Fibroblast of upper back skin (primary cell): ENCODE measurements around the gene SCAND1.
A peak's percentile ranks its signal among the peaks of the same experiment; 100 is the strongest.
"Not testable (repeated sequence)": the region's sequence is repeated elsewhere in the genome, so short reads cannot be mapped to it uniquely, and the experiment has no call there.

ENCODE experiments used
- DNase-seq: peaks from one replicate; pipeline ENCODE4 v3.0.0-alpha.2; 2013

Gene SCAND1

DNA sequence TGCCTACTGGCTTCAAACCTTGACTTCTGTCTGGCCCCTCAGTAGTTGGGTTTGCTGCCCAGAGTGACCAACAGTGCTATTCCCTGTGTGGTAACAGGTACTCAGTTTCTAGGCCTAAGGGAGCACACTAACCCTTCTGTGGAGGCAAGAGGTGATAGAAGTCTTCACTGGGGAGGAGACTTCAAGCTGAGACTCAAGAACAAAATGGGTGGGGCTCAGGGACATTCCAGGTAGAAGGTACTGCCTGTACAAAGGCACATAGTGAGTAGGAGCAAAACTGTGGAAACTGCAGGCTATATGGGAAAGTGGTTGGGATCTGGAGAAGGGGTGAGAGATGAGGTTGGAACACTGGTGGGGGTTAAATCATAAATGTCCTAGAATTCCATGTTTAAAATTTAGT, 2.3 kb upstream of the SCAND1 start:
- no peak for DNase-seq

DNA sequence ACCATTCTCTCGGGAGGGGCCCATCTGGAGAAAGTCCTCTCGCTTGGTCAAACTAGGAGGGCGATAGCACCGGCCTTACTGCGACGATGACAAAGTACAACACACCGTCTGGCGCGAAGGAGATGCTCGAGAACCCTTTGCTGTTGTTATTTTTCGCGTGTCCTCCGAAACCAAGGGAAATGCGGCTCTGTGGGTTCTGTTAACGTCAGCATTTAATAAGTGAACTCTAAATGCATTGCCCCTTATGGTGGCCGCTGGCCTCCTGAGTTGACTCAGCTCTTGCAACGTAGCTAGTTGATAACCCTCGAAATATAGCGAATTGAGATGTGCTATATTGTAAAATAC, 577 bp upstream of the SCAND1 start:
- DNase-seq, result peak; percentile 26

DNA sequence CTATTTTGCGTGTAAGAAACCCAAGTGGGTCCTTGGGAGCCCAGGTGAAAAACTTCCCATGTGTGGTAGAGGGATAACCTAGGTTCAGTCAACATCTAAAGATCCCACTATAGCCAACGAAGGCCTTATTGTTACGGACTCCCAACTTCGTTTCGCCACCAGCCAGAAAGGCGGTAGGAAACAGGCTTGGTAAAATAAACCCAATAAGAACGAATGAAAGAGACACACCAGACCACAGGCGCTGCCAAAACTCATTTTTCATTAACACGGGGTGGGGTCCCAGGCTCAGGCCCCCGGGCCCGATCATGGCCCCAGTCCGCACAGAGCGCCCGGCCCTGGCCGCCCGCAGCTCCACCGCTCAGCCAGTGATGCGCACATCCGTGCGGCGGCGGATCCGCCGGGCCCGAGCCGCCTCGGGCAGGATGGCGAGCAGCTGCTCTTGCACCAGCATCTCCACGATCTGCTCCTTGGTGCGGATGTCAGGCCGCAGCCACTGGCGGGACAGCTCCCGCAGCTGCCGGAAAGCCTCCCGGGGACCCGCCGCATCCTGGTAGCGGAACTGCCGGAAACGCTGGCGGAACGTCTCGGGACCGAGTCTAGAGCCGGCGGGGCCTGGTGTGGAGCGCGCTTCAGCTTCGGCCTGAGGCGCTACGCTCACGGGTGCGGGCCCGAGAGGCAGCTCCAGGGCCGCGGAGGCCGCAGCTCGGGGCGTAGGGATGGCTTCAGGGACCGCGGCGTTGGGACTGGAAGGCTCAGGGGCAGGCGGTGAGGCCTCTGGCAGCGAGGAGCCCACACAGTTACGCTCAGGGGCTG, 709 bp downstream of the SCAND1 start:
- peak; percentile 16 for DNase-seq

DNA sequence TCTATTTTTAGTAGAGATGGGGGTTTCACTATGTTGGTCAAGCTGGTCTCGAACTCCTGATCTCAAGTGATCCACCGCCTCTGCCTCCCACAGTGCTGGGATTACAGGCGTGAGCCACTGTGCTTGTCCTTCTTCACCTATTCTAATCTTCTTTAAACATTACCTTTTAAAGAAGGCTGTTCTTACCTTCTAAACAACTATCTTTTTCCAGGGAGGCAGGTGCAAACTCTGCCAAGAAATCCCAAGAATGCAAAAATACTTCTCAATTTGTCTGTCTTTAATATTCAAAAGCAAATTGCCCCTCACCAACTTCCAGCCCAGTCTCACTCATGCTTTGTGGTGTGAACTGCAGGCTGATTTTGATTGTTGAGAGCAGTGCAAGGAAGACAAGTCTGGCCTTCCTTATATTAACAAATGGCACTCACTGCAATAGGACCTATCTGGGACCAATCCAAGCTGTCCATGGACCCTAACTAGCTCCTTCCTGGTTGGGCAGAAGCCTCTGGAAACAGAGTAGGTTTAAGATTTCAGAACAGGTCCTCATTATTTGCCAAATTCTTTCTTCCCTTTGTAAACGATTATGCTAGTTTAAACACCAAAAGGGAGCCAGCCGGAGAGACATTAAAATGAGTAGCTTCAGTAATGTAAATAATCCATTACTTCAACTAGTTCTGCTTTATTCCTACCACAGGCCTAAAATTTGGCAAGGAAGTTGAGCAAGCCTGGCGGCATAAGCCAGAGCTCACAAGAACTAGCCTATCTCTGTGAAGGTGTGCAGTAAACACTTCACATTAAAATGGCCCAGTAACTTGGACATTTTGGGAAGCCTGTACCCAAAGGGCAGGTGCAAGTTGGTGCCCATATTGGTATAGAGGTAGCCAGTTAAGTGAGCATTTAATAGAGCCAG, 1.6 kb downstream of the SCAND1 start:
- peak; percentile 18 for DNase-seq

DNA sequence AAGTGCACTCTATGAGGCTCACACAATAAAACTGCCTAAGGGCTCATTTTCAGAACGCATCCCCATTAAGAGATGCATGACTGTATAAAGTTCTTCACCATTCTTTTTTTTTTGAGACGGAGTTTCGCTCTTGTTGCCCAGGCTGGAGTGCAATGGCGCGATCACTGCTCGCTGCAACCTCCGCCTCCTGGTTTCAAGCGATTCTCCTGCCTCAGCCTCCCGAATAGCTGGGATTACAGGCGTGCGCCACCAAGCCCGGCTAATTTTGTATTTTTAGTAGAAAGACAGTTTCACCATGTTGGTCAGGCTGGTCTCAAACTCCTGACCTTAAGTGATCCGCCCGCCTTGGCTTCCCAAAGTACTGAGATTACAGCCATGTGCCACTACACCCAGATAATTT, 2.2 kb downstream of the SCAND1 start:
- DNase-seq, result not testable (repeated sequence)

DNA sequence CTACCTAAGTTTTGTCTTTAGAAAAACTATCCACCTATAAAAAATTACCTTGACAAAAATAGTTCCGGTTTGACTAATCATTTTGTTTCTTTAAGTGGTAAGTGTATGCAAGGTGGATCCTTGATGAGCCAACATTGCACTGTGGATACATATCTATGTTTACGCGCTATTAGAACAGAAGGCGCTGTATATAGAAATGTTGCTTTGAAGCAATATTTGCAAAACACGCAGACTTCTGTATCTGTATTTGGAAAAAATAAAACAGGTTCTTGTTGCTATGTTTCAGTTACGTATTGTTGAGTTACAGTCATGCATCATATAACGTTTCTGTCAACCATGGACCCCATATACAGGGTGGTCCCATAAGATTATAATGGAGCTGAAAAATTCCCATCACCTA, 4.2 kb downstream of the SCAND1 start:
- DNase-seq, result no peak

DNA sequence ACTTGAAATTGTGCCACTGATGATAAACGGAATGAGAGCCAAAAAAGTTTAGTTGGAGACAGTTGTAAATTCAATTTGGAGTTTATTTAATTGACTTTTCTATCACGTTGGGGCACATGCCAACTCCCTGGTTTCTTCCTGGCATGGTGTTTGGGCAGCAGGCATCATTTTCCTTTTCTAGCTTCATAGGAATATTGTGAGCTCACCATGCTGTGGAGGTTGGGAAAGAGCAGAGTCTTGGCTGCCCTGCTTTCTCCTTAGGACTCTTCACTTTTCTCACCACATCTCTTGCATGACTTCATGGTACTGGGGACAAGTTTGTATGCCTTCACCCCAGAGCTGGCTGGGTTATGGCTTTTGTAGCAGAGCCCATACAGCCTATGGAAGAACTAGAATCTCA, 6.4 kb downstream of the SCAND1 start:
- DNase-seq, result peak; percentile 10

DNA sequence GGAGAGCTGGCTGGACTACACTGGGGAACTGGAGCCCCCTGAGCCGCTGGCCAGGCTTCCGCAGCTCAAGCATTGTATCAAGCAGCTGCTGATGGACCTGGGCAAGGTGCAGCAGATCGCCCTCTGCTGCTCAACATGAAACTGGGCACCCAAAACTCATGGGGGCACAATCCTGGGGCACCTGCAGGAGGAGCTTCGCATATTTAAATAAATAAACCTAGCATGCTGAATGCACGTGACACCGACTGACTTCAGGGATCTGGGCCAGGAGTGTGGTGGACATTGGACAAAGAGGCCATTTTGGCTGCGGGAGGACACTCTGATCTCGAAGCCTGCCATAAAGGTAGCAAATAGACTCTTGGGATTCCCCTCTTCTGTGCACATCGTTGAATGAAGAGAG, 6.8 kb downstream of the SCAND1 start:
- no peak for DNase-seq

DNA sequence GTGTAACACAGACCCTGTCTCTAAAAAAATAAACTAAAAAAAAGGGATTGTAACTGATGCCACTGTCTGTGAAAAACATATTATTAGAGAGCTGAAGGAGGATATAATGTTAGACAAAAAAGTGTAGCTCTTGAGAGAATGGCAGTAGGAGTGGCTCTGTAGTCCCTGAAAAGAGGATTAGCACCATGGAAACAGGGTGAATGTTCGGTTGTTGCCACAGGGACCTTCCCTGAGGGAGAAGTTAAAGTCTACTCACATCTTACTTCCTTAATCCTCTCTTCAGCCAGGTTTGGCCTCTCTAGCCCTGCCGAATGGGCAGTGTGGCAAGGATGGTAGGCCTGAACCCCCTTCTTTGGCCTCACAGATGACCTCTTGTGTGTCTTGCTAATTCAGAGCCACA, 12.1 kb downstream of the SCAND1 start:
- no peak for DNase-seq

DNA sequence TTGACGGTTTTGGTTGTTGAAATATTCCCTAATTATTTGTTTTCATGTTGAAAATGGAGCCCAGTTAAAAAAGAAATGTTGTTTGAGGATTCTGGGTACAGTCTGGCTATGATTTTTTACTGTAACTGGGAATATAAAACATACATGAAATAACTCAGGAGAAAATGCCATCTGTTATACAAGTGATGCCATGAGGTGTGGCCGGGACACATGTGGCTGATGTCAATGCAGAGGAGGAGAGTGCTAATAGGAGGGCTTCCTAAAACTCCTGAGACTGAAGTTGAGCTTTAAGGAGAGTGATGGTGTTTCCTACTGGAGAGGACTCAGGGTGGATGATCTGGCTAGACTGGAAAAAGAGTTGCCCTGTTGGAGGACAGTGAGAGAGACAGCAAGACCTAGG, 12.7 kb downstream of the SCAND1 start:
- DNase-seq, result no peak

DNA sequence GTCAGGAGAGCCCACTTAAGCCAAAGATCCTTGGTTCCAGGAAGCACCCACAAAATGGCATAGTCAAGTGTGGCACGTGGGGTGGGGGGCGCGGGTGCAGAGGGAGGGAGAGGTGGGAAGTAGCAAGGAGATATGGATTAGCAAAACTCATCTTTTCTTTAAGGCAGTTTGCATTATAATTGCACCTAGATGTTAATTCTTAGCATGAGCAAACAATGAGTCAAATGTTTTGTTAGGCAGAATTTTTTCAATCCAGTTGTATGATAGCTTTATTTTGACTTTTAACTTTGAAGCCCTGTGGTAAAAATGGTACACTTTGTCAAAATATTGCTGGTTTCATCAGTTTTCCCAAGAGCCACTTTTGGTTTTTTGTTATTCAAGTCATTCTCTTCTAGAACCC, 15.0 kb downstream of the SCAND1 start:
- DNase-seq, result no peak

DNA sequence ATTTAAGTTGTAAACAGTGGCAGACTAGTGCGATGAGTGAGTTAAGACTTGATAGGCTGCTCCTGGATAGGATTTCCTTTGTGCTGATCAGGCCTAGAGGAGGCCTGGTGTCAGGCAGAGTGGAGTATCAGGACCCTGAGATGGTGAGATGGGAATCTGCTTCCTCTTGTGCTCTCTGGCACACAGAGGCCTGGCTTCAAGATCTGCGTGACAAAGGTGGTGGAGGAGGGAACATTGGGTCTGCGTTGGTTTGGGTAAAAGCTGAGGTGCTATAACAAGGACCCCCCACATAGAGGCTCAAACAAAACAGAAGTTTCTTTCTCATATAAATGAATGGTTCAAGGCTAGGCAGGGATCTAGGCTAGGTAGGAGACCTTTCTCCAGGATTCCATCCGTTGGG, 20.3 kb downstream of the SCAND1 start:
- no peak for DNase-seq

DNA sequence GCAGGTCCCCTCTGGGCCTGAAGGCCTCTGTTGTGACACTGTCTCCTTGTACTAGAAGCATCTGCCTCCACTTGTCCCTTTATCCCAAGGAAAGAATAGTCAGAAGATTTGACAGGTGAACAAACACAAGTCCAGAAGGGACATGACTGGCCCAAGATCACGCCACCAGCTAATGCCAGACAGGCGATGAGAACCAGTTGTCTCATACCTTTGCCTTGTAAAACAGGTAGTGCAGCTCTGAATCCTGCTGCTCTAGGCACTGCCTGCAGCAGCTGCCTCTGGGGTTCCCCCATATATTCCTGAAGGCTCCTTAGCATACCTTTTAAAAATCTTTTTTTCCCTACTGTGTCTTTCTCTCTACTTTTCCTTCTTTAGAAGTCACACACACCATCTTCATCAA, 25.0 kb downstream of the SCAND1 start:
- DNase-seq, result no peak

DNA sequence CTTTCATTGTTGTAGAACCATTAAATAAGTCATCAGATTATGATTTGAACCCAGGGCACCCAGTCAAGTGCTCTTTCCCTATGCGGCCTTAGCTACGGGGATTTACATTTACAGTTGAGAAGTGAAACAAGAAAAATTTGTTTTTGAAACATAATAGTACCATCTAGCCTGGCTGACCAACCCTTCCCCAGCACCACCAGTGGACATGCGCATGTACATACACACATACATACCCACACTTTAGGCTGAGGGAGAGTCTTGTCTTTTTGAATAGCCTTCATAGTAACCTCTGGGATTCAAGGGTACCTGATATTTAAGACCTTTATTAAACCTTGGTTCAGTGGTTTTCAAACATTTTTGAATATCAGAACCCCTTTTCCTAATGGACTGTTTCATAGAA, 33.8 kb downstream of the SCAND1 start:
- no peak for DNase-seq

DNA sequence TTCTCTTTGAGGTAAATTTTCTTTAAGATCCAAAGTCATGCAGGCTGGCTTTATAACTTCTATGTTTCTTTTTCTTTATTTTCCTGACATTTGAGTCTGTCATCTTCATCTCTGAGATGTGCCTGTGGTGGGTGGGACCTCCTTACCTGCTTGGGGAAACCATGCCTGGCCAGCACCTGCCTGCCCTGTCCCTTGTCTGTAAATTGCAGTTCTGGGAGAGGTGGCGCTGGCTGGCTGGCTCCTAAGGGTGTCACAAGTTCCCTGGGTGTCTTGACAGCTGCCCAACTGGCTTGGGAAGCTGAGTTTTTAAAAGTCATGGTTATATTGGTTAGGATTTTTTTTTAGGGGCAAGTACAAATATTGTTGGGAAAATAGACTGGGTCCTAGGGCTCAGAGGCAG, 36.3 kb downstream of the SCAND1 start:
- DNase-seq, result no peak

DNA sequence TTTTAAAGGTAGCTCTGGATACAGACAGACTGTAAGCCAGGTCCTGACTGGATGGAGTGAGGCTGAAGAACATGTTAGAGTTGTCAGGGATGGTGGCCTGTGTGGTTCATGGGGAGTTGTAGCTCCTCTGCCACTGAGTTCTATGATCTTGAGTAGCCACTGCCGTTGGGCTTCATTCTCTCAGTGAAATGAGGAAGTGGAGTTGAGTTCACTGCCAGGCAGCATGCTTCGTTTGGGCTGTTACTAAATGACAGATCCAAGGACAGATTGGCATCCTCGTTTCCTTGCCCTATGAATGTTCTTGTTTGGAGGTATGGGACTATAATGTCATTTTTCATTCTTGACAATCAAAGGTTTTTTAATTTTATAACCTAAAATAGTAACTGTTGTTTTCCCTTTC, 37.2 kb downstream of the SCAND1 start:
- DNase-seq, result no peak

DNA sequence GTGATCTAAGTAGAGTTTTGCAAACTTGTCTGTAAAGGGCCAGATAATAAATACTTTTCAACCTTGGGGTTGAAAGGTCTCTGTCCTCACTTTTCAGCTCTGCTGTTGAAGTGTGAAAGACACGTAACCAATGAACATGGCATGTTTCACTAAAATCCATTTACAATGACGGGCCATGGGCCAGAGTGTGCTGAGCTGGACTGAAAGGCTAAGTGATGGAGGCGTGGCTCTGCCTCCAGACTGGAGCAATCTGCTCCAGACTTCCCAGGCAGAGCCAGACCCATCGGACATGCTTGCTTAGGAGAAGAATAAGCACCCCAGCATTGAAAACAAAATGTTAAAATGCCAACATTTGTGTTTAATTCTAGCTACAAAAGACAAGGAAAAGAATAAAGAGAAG, 41.4 kb downstream of the SCAND1 start:
- DNase-seq, result no peak

DNA sequence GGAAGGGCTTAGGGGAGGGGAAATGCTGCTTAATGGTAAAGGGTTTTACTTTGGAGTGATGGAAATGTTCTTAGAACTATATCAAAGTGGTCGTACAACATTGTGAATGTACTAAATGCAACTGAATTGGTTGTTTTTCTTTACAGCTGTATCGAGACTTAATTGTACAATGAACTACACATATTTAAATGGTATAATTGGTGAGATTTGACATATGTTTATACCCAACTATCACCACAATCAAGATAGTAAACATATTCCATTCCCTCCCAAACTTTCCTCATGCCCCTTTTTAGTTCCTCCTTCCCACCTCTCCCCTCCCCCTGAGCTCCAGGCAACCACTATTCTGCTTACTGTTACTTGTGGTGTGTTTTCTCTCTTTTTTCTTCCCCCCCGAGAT, 44.0 kb downstream of the SCAND1 start:
- DNase-seq, result no peak

DNA sequence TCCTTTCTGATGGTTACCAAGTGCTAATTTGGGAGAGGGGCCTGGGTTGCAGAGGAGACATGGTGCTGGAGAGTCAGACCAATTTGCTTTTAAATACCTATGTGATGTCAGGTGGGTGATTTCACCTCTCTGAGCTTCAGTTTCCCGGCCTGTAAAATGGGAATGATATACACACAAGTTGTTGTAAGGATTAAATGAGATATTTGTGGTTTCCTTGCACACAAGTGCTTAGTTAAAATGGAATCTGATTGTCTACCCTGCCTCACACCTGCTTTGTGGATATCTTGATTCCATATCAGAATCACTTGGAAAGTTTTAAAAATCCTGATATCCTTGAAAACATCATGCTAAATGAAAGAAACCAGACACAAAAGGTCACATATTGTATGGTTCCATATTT, 44.5 kb downstream of the SCAND1 start:
- DNase-seq, result no peak

DNA sequence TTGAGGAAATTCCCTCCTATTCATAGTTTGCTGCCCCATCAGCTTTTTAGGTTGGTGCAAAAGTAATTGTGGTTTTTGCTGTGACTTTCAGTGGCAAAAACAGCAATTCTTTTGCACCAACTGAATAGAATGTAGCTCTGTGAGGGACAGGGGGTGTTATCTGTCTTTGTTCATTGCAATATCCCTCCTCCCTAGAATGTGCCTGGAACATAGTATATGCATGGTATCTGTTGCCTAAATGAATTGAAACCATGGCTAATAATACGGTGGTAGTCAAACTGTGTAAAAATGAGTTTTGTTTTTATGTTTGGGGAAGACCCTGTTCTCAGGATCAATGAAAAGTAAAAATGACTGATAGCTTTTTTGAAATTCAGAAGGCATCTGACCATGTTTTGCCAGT, 45.1 kb downstream of the SCAND1 start:
- DNase-seq, result no peak

DNA sequence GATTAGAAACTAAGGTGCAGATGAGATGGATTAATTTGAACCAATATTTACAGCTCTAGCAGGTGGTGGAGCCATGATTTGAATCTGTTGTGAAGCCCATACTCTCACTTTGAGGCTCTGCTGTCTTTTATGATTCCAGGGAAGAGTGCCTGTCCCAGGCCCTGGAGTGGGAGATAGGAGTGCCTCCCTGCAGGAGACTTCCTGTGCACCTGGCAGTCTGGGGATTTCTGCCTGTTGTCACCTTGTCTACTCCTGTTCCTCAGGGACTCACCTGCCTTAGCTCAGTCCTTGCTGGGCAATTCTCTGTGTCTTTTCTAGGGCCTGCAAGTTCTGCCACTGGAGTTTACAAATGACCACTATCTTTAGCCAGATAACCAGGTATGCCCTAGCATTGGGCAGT, 46.3 kb downstream of the SCAND1 start:
- DNase-seq, result no peak

DNA sequence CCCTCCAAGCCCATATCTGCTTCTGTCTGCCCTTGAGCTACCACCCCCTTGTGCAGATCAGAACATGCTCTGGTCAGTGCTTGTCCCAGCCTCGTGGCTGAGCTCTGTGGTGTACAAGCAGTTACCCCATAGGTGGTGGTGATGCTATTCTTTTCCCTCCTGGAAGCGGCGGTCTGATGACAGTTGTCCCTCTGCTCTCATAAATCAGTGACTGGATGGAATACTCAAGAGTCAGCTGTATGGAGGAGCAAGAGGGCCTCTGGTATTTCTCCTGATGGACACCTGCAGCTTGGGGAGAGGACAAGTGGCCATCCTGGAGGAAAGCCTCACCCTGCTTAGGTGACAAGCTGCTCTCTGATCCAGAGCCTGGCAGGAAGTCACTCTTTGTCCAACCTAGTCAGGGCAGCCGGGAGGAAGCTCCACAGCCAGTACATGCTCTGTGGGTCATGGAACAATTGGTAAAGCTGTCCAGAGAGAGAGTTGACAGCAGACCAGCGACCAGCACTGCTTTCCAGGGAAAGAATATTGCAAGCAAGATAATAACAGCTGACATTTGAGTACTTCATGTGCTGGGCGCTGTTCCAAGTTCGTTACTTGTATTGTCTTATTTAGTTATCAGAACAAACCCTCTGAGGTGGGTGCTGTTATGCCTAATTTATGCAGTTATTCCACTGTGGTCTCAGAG, 47.1 kb downstream of the SCAND1 start:
- DNase-seq, result no peak

DNA sequence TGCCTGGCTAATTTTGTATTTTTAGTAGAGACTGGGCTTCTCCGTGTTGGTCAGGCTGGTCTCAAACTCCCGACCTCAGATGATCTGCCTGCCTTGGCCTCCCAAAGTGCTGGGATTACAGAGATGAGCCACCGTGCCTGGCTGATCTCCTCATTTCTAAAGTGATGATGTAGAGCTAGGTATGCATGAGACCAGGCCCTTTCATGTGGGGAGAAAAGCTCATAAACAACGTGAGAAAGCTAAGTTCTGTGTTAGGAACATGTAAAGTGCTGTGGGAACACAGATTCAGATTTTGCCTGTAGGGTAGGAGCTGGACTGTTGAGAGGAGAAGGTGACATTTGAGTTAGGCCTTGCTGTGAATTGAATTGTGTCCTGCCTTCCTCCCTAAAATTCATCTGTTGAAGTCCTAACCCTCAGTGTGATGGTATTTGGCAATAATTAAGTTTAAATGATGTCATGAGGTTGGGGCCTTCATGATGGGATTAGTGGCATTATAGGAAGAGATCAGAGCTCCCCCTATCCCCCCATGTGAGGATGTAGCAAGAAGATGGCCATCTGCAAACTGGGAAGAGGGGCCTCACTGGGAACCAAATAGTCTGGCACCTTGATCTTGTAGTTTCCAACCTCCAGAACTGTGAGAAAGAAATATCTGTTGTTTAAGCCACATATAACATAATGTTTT, 49.2 kb downstream of the SCAND1 start:
- DNase-seq, result no peak
